Camera-type eye (tissue), 1 donor: ENCODE data around the gene SDHC. TPM values are rescaled to one million over a fixed set of nuclear protein-coding genes. Genes with fewer than 3 reads are reported as not detected.

Experiments used
- total RNA-seq: library from RNA; depleted of rRNA; stranded (reverse); fragments of >200 nt; gene quantifications from one replicate; pipeline ENCODE4 v1.2.3, GENCODE V29; 2014

The SDHC gene
- 63.4 TPM for total RNA-seq

GRCh38 chr1:161314201-161314981 lies at the start of gene SDHC:
Gene SDHC (plus strand): TSS chr1:161314381. CDS start chr1:161314406, 25 bp downstream.

GRCh38 chr1:161309868-161310267 lies 4.3 kb upstream of the SDHC start, which contains the start of gene MPZ:
Gene MPZ (minus strand): TSS chr1:161309968. CDS start chr1:161309905, 63 bp downstream.

GRCh38 chr1:161367684-161368400 lies 53.7 kb downstream of the SDHC start, which contains the start of gene CFAP126:
Gene CFAP126 (minus strand): TSS chr1:161367876. CDS start chr1:161367868, 8 bp downstream.

Other genes starting within 250 kb of the SDHC start
- gene ARHGAP30, start 244.5 kb upstream of the SDHC start, total RNA-seq, result 2.1 TPM
- 3.6 TPM for gene NECTIN4, start 224.8 kb upstream of the SDHC start, total RNA-seq
- gene KLHDC9, start 216.0 kb upstream of the SDHC start, total RNA-seq, result 4.6 TPM
- 28.0 TPM for gene PFDN2, start 196.3 kb upstream of the SDHC start, total RNA-seq
- 24.8 TPM for gene NIT1, start 196.3 kb upstream of the SDHC start, total RNA-seq
- 40.2 TPM for gene DEDD, start 181.7 kb upstream of the SDHC start, total RNA-seq
- gene UFC1, start 160.4 kb upstream of the SDHC start, total RNA-seq, result 107 TPM
- 28.2 TPM for gene USP21, start 154.9 kb upstream of the SDHC start, total RNA-seq
- 24.5 TPM for gene PPOX, start 148.0 kb upstream of the SDHC start, total RNA-seq
- 25.2 TPM for gene B4GALT3, start 136.9 kb upstream of the SDHC start, total RNA-seq
- 5.4 TPM for gene ADAMTS4, start 115.3 kb upstream of the SDHC start, total RNA-seq
- gene NDUFS2, start 112.0 kb upstream of the SDHC start, total RNA-seq, result 103 TPM
- 6.3 TPM for gene FCER1G, start 99.1 kb upstream of the SDHC start, total RNA-seq
- gene APOA2, start 90.8 kb upstream of the SDHC start, total RNA-seq, result not detected
- gene TOMM40L, start 88.3 kb upstream of the SDHC start, total RNA-seq, result 13.5 TPM
- gene NR1I3, start 76.2 kb upstream of the SDHC start, total RNA-seq, result not detected
- 31.3 TPM for gene PCP4L1, start 55.6 kb upstream of the SDHC start, total RNA-seq
- gene MPZ, start 4.4 kb upstream of the SDHC start, total RNA-seq, result 19.4 TPM
- not detected for gene CFAP126, start 53.5 kb downstream of the SDHC start, total RNA-seq
- gene FCGR2A, start 191.1 kb downstream of the SDHC start, total RNA-seq, result 10.1 TPM
- 105 TPM for gene HSPA6, start 210.2 kb downstream of the SDHC start, total RNA-seq
- gene FCGR3A, start 235.4 kb downstream of the SDHC start, total RNA-seq, result 2.9 TPM